H1 (cell line): ENCODE results near the gene LCA5L. TPM values are rescaled to one million over a fixed set of nuclear protein-coding genes. Genes with fewer than 3 reads are reported as not detected.
A peak's percentile ranks its signal among the peaks of the same experiment; 100 is the strongest.

Experiments used
- CREB1 ChIP-seq: IDR thresholded peaks from 2 replicates; pipeline ENCODE4 v1.6.1; 2012; ENCODE audit warnings: inconsistent platforms
- TAF1 ChIP-seq: IDR thresholded peaks from 2 replicates; pipeline ENCODE4 v1.6.1; 2011; ENCODE audit warnings: mild to moderate bottlenecking, low read depth, low read length
- polyA plus RNA-seq, 7 experiments: library from polyadenylated mRNA; depleted of rRNA in 3 of 7; stranded (reverse) in 5 of 7; unstranded in 2 of 7; fragments of >200 nt in 5 of 7; fragments of 200-250 nt in 2 of 7; gene quantifications; 1 replicate in 5 of 7; 2 replicates in 1 of 7; 4 replicates in 1 of 7; pipeline versions ENCODE4 v1.2.1 to v1.2.3, GENCODE V29; 2011 to 2013; ENCODE audit warnings: missing spikeins in 2 of 7, mixed read lengths in 2 of 7
- total RNA-seq: library from RNA; stranded (reverse); fragmentation: NEBNext Ultra II Directional; extraction: Animal tissue kit (Norgen Biotek cat#: 25700); gene quantifications from 2 replicates; pipeline ENCODE4 v1.2.1, GENCODE V29; 2021
- TF ChIP-seq, protein P1 (sequence below), 3 experiments: IDR thresholded peaks; 1 replicate in 2 of 3; 2 replicates in 1 of 3; pipeline versions ENCODE4 v1.5.1 to v1.6.1; 2011; ENCODE audit warnings: low read length in 3 of 3, mild to moderate bottlenecking in 3 of 3, inconsistent platforms in 2 of 3, low read depth in 1 of 3, moderate library complexity in 1 of 3; ENCODE audit not compliant: insufficient read depth in 1 of 3; ENCODE audit errors: control extremely low read depth in 1 of 3

The LCA5L gene
- total and polyA plus RNA-seq, 2 of the 8 experiments (the other 6 are each of a cell fraction or from before 2014, with no cell fraction given), result 0.11 to 0.84 TPM

- TF ChIP-seq, protein P1, sequence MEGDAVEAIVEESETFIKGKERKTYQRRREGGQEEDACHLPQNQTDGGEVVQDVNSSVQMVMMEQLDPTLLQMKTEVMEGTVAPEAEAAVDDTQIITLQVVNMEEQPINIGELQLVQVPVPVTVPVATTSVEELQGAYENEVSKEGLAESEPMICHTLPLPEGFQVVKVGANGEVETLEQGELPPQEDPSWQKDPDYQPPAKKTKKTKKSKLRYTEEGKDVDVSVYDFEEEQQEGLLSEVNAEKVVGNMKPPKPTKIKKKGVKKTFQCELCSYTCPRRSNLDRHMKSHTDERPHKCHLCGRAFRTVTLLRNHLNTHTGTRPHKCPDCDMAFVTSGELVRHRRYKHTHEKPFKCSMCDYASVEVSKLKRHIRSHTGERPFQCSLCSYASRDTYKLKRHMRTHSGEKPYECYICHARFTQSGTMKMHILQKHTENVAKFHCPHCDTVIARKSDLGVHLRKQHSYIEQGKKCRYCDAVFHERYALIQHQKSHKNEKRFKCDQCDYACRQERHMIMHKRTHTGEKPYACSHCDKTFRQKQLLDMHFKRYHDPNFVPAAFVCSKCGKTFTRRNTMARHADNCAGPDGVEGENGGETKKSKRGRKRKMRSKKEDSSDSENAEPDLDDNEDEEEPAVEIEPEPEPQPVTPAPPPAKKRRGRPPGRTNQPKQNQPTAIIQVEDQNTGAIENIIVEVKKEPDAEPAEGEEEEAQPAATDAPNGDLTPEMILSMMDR (IDR thresholded peaks at IDR 0.05; ENCODE audit: control extremely low read depth in 1 of 3, insufficient read depth in 1 of 3, low read depth in 1 of 3, low read length in 3 of 3), result peak; percentile 91 to 94 (median 92)
- TF ChIP-seq TAF1, result peak; percentile 52; the same call in 1 of the 2 replicates
- TF ChIP-seq CREB1, result peak; percentile 49; the same call in 1 of the 2 replicates
Measured at GRCh38 chr21:39388038-39388810, 57.4 kb downstream of the LCA5L start (continued).
